ENCODE measurements around the gene AFDN.

DNA sequence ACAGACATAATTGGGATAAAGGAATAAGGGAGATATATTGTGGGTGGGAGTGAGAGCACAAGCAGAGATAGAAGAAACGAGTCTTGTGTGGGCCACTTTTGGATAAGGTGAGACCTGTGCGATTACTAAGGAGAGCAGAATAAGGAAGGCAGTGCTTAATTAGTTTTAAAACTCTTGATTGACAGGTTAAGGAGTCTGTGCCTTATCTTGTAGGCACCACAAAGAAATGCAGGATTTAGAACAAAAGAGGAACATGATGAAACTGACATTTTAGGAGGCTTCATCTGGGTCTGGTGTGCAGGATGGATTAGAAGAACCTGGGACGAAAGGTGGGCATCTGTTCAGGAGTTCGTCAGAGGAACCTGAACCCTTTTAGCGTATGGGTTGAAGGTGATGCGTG, 100.5 kb downstream of the AFDN start:
- TF ChIP-seq, protein P1, sequence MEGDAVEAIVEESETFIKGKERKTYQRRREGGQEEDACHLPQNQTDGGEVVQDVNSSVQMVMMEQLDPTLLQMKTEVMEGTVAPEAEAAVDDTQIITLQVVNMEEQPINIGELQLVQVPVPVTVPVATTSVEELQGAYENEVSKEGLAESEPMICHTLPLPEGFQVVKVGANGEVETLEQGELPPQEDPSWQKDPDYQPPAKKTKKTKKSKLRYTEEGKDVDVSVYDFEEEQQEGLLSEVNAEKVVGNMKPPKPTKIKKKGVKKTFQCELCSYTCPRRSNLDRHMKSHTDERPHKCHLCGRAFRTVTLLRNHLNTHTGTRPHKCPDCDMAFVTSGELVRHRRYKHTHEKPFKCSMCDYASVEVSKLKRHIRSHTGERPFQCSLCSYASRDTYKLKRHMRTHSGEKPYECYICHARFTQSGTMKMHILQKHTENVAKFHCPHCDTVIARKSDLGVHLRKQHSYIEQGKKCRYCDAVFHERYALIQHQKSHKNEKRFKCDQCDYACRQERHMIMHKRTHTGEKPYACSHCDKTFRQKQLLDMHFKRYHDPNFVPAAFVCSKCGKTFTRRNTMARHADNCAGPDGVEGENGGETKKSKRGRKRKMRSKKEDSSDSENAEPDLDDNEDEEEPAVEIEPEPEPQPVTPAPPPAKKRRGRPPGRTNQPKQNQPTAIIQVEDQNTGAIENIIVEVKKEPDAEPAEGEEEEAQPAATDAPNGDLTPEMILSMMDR (IDR thresholded peaks at IDR 0.05), result no peak
- TF ChIP-seq FOXM1 (IDR thresholded peaks at IDR 0.05; ENCODE audit: low read depth) (no peak), JUND (IDR thresholded peaks at IDR 0.05) (no peak), RAD21 (IDR thresholded peaks at IDR 0.05; ENCODE audit: low read length) (no peak), SIN3A (IDR thresholded peaks at IDR 0.05; ENCODE audit: borderline replicate concordance, low read depth, low read length) (no peak), SMC3 (IDR thresholded peaks at IDR 0.05; ENCODE audit: low read depth, low read length) (no peak), FOSL2 (IDR thresholded peaks at IDR 0.05; ENCODE audit: borderline replicate concordance, low read depth) (no peak), EP300 (IDR thresholded peaks at IDR 0.05; ENCODE audit: borderline replicate concordance in 1 of 2, low read depth in 1 of 2, low read length in 1 of 2) (no peak), NRF1 (IDR thresholded peaks at IDR 0.05; ENCODE audit: low read depth, low read length) (no peak), EZH2phosphoT487 (IDR thresholded peaks at IDR 0.05; ENCODE audit: borderline replicate concordance, low read depth) (no peak), POLR2AphosphoS5 (IDR thresholded peaks at IDR 0.05; ENCODE audit: low read depth, low read length) (no peak), TCF12 (IDR thresholded peaks at IDR 0.05) (no peak)
- TF ChIP-seq, protein P2, sequence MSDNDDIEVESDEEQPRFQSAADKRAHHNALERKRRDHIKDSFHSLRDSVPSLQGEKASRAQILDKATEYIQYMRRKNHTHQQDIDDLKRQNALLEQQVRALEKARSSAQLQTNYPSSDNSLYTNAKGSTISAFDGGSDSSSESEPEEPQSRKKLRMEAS (IDR thresholded peaks at IDR 0.05; ENCODE audit: low read depth), result no peak
